Suprapubic skin (tissue), 4 donors: ENCODE results near the gene SHC3. TPM values are rescaled to one million over a fixed set of nuclear protein-coding genes. Genes with fewer than 3 reads are reported as not detected.

Experiments
- DNase-seq, 2 donors: peaks; one replicate each; pipeline ENCODE4 v3.0.0-alpha.2; 2019; ENCODE audit warnings: low spot score in 2 of 2
- H3K27ac ChIP-seq: fragments of 200-600 bp; sonication (generic); one replicate; pipeline ENCODE4 v1.5.1; 2019
- H3K27me3 ChIP-seq: fragments of 200-600 bp; sonication (generic); one replicate; pipeline ENCODE4 v1.5.1; 2019
- H3K36me3 ChIP-seq: fragments of 200-600 bp; sonication (generic); one replicate; pipeline ENCODE4 v1.5.1; 2019
- H3K4me1 ChIP-seq: fragments of 200-600 bp; sonication (generic); one replicate; pipeline ENCODE4 v1.5.1; 2019
- H3K4me3 ChIP-seq: fragments of 200-600 bp; sonication (generic); one replicate; pipeline ENCODE4 v1.5.1; 2019; ENCODE audit warnings: mild to moderate bottlenecking
- H3K9me3 ChIP-seq: fragments of 200-600 bp; sonication (generic); one replicate; pipeline ENCODE4 v1.5.1; 2019
- CTCF ChIP-seq, 2 donors: fragments of 200-600 bp in 1 of 2; fragments of 450-650 bp in 1 of 2; sonication (generic) in 1 of 2; IDR thresholded peaks; one replicate each; pipeline ENCODE4 v1.5.1; 2016 to 2019; ENCODE audit warnings: antibody characterized with exemption in 2 of 2, mild to moderate bottlenecking in 1 of 2, moderate library complexity in 1 of 2
- EP300 ChIP-seq: sonication (generic); formaldehyde crosslinking; IDR thresholded peaks from one replicate; pipeline ENCODE4 v1.6.1; 2017; ENCODE audit warnings: antibody characterized with exemption
- POLR2A ChIP-seq, 2 donors: fragments of 450-650 bp; IDR thresholded peaks; one replicate each; pipeline ENCODE4 v1.6.1; 2017; ENCODE audit warnings: antibody characterized with exemption in 2 of 2, mild to moderate bottlenecking in 2 of 2, moderate library complexity in 2 of 2
- POLR2AphosphoS5 ChIP-seq, 3 donors: sonication (generic); formaldehyde crosslinking; IDR thresholded peaks; one replicate each; pipeline ENCODE4 v1.6.1; 2017; ENCODE audit warnings: antibody characterized with exemption in 3 of 3
- WGBS: methylation state at CpG from one replicate; pipeline ENCODE4 v1.1.5; 2018; 5-methylcytosine and 5-hydroxymethylcytosine counted together
- total RNA-seq, 4 donors: library from RNA; depleted of rRNA; stranded (reverse); fragments of >200 nt; gene quantifications; one replicate each; pipeline ENCODE4 v1.1.0, GENCODE V29; 2016

The SHC3 gene
- total RNA-seq, 4 donors from 2014 or later = 1.7 to 6.0 (median 3.2) TPM

GRCh38 chr9:89032173-89032572 lies 146.4 kb downstream of the SHC3 start:
- Histone ChIP-seq H3K27me3 (no peaks in the 10 kb centered on the region), H3K4me1 (no peaks in the 10 kb centered on the region), H3K36me3 (no peaks in the 10 kb centered on the region), H3K4me3 (no peak overlapping the region), H3K9me3 (peaks cover 9% of the 10 kb centered on the region), H3K27ac (no peak overlapping the region)
- WGBS = 87% methylated on average over 5 of the region's 5 CpGs
- no peak for DNase-seq
- TF ChIP-seq POLR2AphosphoS5 (IDR thresholded peaks at IDR 0.05) (no peak), EP300 (no peak), POLR2A (IDR thresholded peaks at IDR 0.05) (no peak), CTCF (IDR thresholded peaks at IDR 0.05) (no peak)

- DNase-seq = no peak
- H3K27ac ChIP-seq = no peak overlapping the region
- no peaks in the 10 kb centered on the region for H3K27me3 ChIP-seq
- no peak overlapping the region for H3K4me3 ChIP-seq
- no peak for TF ChIP-seq POLR2AphosphoS5 (IDR thresholded peaks at IDR 0.05)
- TF ChIP-seq CTCF (IDR thresholded peaks at IDR 0.05) = no peak
- no peak for TF ChIP-seq POLR2A (IDR thresholded peaks at IDR 0.05)
- TF ChIP-seq EP300 = no peak
- no peaks in the 10 kb centered on the region for H3K36me3 ChIP-seq
- no peaks in the 10 kb centered on the region for H3K4me1 ChIP-seq
- H3K9me3 ChIP-seq = peaks cover 9% of the 10 kb centered on the region
These were observed 148.8 kb downstream of the SHC3 start for GRCh38 chr9:89029788-89030187.

GRCh38 chr9:89026876-89027275 lies 151.7 kb downstream of the SHC3 start:
- 58% methylated on average over 3 of the region's 3 CpGs for WGBS
- no peak for DNase-seq
- H3K4me1 ChIP-seq = peaks cover 21% of the 10 kb centered on the region
- H3K9me3 ChIP-seq = peaks cover 9% of the 10 kb centered on the region
- no peak overlapping the region for H3K4me3 ChIP-seq
- TF ChIP-seq CTCF (IDR thresholded peaks at IDR 0.05) = no peak
- no peak for TF ChIP-seq POLR2AphosphoS5 (IDR thresholded peaks at IDR 0.05)
- no peak for TF ChIP-seq EP300
- TF ChIP-seq POLR2A (IDR thresholded peaks at IDR 0.05) = no peak
- no peaks in the 10 kb centered on the region for H3K27me3 ChIP-seq
- H3K36me3 ChIP-seq = no peaks in the 10 kb centered on the region
- H3K27ac ChIP-seq = no peak overlapping the region

GRCh38 chr9:89025553-89025952 lies 153.1 kb downstream of the SHC3 start:
- H3K9me3 ChIP-seq = peaks cover 9% of the 10 kb centered on the region
- TF ChIP-seq POLR2AphosphoS5 (IDR thresholded peaks at IDR 0.05) (no peak), EP300 (no peak), CTCF (IDR thresholded peaks at IDR 0.05) (no peak), POLR2A (IDR thresholded peaks at IDR 0.05) (no peak)
- H3K36me3 ChIP-seq = no peaks in the 10 kb centered on the region
- H3K4me3 ChIP-seq = no peak overlapping the region
- no peaks in the 10 kb centered on the region for H3K27me3 ChIP-seq
- H3K27ac ChIP-seq = peak overlapping the region; percentile 16
- H3K4me1 ChIP-seq = peaks cover 34% of the 10 kb centered on the region
- no peak for DNase-seq

- peaks cover 4% of the 10 kb centered on the region for H3K9me3 ChIP-seq
- no peak for DNase-seq
- no peaks in the 10 kb centered on the region for H3K36me3 ChIP-seq
- TF ChIP-seq EP300 (no peak), POLR2A (IDR thresholded peaks at IDR 0.05) (no peak), POLR2AphosphoS5 (IDR thresholded peaks at IDR 0.05) (no peak), CTCF (IDR thresholded peaks at IDR 0.05) (no peak)
- 93% methylated on average over 4 of the region's 4 CpGs for WGBS
- H3K27me3 ChIP-seq = no peaks in the 10 kb centered on the region
- peaks cover 36% of the 10 kb centered on the region for H3K4me1 ChIP-seq
- peak overlapping the region; percentile 16 for H3K27ac ChIP-seq
- H3K4me3 ChIP-seq = no peak overlapping the region
These were observed 153.9 kb downstream of the SHC3 start for GRCh38 chr9:89024727-89025126.
